Left ventricle myocardium inferior (tissue), 1 donor: ENCODE results near the gene SERGEF. TPM values are rescaled to one million over a fixed set of nuclear protein-coding genes. Genes with fewer than 3 reads are reported as not detected.
A peak's percentile ranks its signal among the peaks of the same experiment; 100 is the strongest.
"Not testable (repeated sequence)": the region's sequence is repeated elsewhere in the genome, so short reads cannot be mapped to it uniquely, and the experiment has no call there.

ENCODE experiments used
- DNase-seq: peaks from one replicate; pipeline ENCODE4 v3.0.0-alpha.2; 2020
- H3K27ac ChIP-seq: fragments of 200-600 bp; replicated peaks from 2 replicates; pipeline ENCODE4 v1.8.0; 2021
- H3K27me3 ChIP-seq: fragments of 200-600 bp; 2 replicates; pipeline ENCODE4 v1.8.0; 2021; ENCODE audit warnings: low read depth
- H3K36me3 ChIP-seq: fragments of 200-600 bp; 2 replicates; pipeline ENCODE4 v1.8.0; 2021
- H3K4me1 ChIP-seq: fragments of 200-600 bp; 2 replicates; pipeline ENCODE4 v1.8.0; 2021
- H3K4me3 ChIP-seq: fragments of 200-600 bp; 2 replicates; pipeline ENCODE4 v1.8.0; 2021; ENCODE audit warnings: mild to moderate bottlenecking, moderate library complexity
- H3K9me3 ChIP-seq: fragments of 200-600 bp; replicated peaks from 2 replicates; pipeline ENCODE4 v1.8.0; 2021
- intact Hi-C: fragments of 100-400 bp; cut with micrococcal nuclease; formaldehyde crosslinking; loops from one replicate; pipeline ENCODE4 v1.11.0; 2022
- total RNA-seq: library from RNA; stranded (reverse); fragmentation: NEBNext Ultra II Directional; extraction: Animal tissue kit (Norgen Biotek cat#: 25700); gene quantifications from one replicate; pipeline ENCODE4 v1.2.1, GENCODE V29; 2021
- TF ChIP-seq, protein P1 (sequence below): fragments of 200-600 bp; IDR thresholded peaks from 2 replicates; pipeline ENCODE4 v1.8.0; 2021; ENCODE audit warnings: antibody characterized with exemption, mild to moderate bottlenecking, borderline replicate concordance
- donor health status: DM: no; HTN: yes; CAD: no; lungs with severe emphysema.

The SERGEF gene
- total RNA-seq, 1 donor from 2014 or later = 13.1 TPM

DNA sequence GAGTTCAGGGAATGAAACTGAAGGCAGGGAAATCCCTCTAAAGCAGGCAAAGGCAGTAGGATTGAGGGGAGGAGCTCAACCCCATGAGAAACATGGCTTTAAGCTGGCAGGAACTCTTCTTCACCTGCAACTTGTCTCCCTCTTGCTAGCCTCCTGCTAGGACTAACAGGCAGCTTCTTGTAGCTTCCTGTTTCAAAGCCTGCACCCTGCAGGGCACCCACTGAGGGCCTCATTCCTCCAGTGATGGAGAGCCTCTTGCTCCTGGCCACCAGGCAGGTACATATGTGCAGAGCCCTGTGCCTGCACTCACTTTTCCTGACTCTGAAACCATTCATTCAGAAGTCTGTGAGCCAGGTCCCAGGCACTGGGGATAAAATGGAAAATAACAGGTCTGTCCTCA is 137.0 kb downstream of the SERGEF start:
- H3K27ac ChIP-seq = no peak overlapping the region
- DNase-seq = no peak
- intact Hi-C loops = no loop called here
- no peaks in the 10 kb centered on the region for H3K36me3 ChIP-seq
- TF ChIP-seq, protein P1, sequence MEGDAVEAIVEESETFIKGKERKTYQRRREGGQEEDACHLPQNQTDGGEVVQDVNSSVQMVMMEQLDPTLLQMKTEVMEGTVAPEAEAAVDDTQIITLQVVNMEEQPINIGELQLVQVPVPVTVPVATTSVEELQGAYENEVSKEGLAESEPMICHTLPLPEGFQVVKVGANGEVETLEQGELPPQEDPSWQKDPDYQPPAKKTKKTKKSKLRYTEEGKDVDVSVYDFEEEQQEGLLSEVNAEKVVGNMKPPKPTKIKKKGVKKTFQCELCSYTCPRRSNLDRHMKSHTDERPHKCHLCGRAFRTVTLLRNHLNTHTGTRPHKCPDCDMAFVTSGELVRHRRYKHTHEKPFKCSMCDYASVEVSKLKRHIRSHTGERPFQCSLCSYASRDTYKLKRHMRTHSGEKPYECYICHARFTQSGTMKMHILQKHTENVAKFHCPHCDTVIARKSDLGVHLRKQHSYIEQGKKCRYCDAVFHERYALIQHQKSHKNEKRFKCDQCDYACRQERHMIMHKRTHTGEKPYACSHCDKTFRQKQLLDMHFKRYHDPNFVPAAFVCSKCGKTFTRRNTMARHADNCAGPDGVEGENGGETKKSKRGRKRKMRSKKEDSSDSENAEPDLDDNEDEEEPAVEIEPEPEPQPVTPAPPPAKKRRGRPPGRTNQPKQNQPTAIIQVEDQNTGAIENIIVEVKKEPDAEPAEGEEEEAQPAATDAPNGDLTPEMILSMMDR = no peak
- H3K4me1 ChIP-seq = peaks cover 30% of the 10 kb centered on the region
- no peaks in the 10 kb centered on the region for H3K9me3 ChIP-seq
- no peak overlapping the region for H3K4me3 ChIP-seq
- H3K27me3 ChIP-seq = no peaks in the 10 kb centered on the region

DNA sequence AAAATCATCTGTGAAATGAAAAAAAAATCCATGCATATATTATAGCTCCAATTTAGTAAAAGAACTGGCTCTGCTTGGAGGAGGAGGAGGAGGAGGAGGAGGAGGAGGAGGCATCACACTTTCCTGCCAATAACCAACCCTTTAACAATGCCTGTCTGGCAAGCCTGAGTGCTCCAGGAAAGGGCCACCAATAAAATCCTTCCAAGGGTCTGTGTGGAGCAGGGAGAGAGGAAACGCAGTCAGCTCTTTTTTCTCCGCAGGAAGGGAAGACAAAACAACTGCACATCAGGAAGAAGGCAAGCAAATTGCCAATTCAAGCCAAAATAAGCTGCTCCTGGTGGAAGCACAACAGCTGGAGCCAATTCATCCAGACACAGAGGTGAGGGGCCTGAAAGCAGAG is 139.3 kb downstream of the SERGEF start:
- DNase-seq = no peak
- TF ChIP-seq, protein P1 = no peak
- no peaks in the 10 kb centered on the region for H3K9me3 ChIP-seq
- no peak overlapping the region for H3K27ac ChIP-seq
- intact Hi-C loops = no loop called here
- no peaks in the 10 kb centered on the region for H3K27me3 ChIP-seq
- no peak overlapping the region for H3K4me3 ChIP-seq
- peaks cover 25% of the 10 kb centered on the region for H3K4me1 ChIP-seq
- H3K36me3 ChIP-seq = no peaks in the 10 kb centered on the region

DNA sequence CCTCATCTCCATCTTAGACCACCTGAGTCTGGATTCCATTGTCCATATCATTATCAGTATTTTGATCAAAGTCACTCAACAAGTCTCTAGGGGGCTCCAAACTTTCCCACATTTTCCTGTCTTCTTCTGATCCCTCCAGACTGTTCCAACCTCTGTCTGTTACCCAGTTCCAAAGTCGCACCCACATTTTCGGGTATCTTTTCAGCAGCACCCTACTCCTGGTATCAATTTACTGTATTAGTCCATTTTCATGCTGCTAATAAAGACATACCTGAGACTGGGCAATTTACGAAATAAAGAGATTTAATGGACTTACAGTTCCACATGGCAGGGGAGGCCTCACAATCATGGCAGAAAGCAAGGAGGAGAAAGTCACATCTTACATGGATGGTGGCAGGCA is 144.4 kb downstream of the SERGEF start:
- H3K27ac ChIP-seq, intact Hi-C loops, H3K4me3 ChIP-seq, DNase-seq, H3K9me3 ChIP-seq, H3K27me3 ChIP-seq, H3K36me3 ChIP-seq: not testable (repeated sequence)
- peaks cover 31% of the 10 kb centered on the region for H3K4me1 ChIP-seq

DNA sequence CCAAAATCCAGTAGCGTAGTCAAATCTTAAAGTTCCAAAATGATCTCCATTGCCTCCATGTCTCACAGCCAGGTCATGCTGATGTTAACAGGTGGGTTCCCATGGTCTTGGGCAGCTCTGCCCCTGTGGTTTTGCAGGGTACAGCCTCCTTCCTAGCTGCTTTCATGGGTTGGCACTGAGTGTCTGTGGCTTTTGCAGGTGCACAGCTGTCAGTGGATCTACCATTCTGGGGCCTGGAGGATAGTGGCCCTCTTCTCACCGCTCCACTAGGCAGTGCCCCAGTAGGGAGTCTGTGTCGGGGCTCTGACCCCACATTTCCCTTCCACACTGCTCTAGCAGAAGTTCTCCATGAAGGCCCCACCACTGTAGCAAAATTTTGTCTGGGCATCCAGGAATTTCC is 145.5 kb downstream of the SERGEF start:
- H3K4me3 ChIP-seq = no peak overlapping the region
- H3K27ac ChIP-seq = no peak overlapping the region
- peaks cover 26% of the 10 kb centered on the region for H3K4me1 ChIP-seq
- H3K9me3 ChIP-seq = no peaks in the 10 kb centered on the region
- no peaks in the 10 kb centered on the region for H3K36me3 ChIP-seq
- intact Hi-C loops = no loop called here
- H3K27me3 ChIP-seq = no peaks in the 10 kb centered on the region
- DNase-seq = no peak
- TF ChIP-seq, protein P1 = no peak

DNA sequence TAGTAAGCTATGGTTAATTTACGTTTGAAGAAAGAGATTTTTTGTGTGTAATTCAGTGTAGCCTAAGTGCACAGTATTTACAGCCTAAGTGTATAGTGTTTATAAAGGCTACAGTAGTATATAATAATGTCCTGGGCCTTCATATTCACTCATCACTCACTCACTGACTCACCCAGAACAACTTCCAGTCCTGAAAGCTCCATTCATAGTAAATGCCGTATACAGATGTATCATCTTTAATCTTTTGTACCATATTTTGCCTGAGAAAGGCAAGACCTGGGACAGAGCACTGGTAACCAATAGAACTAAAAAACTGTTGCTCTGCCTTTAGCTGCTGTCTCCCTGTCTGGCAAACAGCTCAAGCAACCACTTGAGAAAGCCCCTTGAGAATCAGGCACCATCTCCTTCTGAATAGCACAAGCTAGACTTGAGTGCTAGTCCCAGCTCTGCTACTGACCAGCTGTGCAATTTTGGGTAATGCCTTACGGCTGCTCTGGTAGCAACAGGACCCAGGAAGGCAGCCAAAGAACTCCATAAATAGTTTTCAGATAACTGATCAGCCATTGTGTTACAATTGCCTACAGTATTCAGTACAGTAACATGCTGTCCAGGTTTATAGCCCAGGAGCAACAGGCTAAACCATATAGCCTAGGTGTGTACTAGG is 146.9 kb downstream of the SERGEF start:
- intact Hi-C loops = no loop called here

DNA sequence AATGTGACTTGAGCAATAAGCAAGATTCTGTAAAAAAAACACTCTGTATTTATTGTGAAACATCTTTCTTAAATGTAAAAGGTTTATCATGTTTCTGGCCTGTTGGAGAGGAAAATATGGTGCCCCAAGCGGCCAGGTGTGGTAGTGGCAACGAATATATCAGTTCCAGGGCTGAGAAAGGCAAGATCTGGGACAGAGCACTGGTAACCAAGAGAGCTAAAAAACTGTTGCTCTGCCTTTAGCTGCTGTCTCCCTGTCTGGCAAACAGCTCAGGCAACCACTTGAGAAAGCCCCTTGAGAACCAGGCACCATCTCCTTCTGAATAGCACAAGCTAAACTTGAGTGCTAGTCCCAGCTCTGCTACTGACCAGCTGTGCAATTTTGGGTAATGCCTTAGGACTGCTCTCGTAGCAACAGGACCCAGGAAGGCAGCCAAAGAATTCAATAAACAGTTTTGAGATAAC is 148.3 kb downstream of the SERGEF start:
- Histone ChIP-seq H3K4me3 (no peak overlapping the region), H3K27me3 (no peaks in the 10 kb centered on the region), H3K4me1 (peaks cover 26% of the 10 kb centered on the region), H3K36me3 (no peaks in the 10 kb centered on the region), H3K27ac (no peak overlapping the region), H3K9me3 (no peaks in the 10 kb centered on the region)
- intact Hi-C loops = no loop called here
- no peak for DNase-seq
- TF ChIP-seq, protein P1 = peak; percentile 35

More for the DNA sequence above, 146.9 kb downstream of the SERGEF start:
- DNase-seq = no peak
- H3K4me3 ChIP-seq = no peak overlapping the region
- H3K27ac ChIP-seq = no peak overlapping the region
- no peaks in the 10 kb centered on the region for H3K27me3 ChIP-seq
- TF ChIP-seq, protein P1 = no peak
- no peaks in the 10 kb centered on the region for H3K36me3 ChIP-seq
- peaks cover 26% of the 10 kb centered on the region for H3K4me1 ChIP-seq
- no peaks in the 10 kb centered on the region for H3K9me3 ChIP-seq
